SK-N-SH (cell line): ENCODE results near the gene SPINT2. TPM values are rescaled to one million over a fixed set of nuclear protein-coding genes. Genes with fewer than 3 reads are reported as not detected.

ENCODE experiments used
- CTCF ChIA-PET: fragments of 300-600, 350-600 bp; formaldehyde crosslinking; extraction: SDS; loops from one replicate; lab custom pipeline; 2021; lab: Yijun Ruan, JAX
- POLR2A ChIA-PET: fragments of 350-600 bp; sonication (Branson Sonifier 250); formaldehyde crosslinking; extraction: SDS; loops from one replicate; lab custom pipeline; 2020; ENCODE audit warnings: antibody characterized with exemption, inconsistent platforms; lab: Yijun Ruan, JAX
- DNase-seq: peaks from one replicate; pipeline ENCODE4 v3.0.0; 2012
- H2AFZ ChIP-seq: fragments of 200-600 bp; sonication (generic); 2 replicates; pipeline ENCODE4 v1.8.1; 2016; ENCODE audit warnings: antibody characterized with exemption, mild to moderate bottlenecking, low read depth
- H3F3A ChIP-seq: fragments of 200-600 bp; sonication (generic); replicated peaks from 2 replicates; pipeline ENCODE3; 2016; ENCODE audit warnings: antibody characterized with exemption, mild to moderate bottlenecking; ENCODE audit not compliant: insufficient read depth
- H3K27ac ChIP-seq, 2 experiments: fragments of 200-500 bp in 1 of 2; fragments of 200-600 bp in 1 of 2; sonication (Bioruptor generic) in 1 of 2; sonication (generic), shearing (Covaris generic) in 1 of 2; 2 replicates each; pipeline versions ENCODE4 v1.5.1 to v1.6.1; 2014 to 2016; ENCODE audit warnings: low read depth in 2 of 2, inconsistent platforms in 1 of 2, low read length in 1 of 2, mild to moderate bottlenecking in 1 of 2, mixed read lengths in 1 of 2
- H3K27me3 ChIP-seq: fragments of 200-600 bp; sonication (generic), shearing (Covaris generic); 2 replicates; pipeline ENCODE4 v1.6.1; 2016; ENCODE audit warnings: mixed run types; ENCODE audit not compliant: insufficient read depth
- H3K36me3 ChIP-seq, 2 experiments: fragments of 200-500 bp in 1 of 2; fragments of 200-600 bp in 1 of 2; sonication (Bioruptor generic) in 1 of 2; sonication (generic) in 1 of 2; replicated peaks in 1 of 2; 2 replicates each; pipeline versions ENCODE3 to v1.5.1; 2014 to 2016; ENCODE audit warnings: low read length in 1 of 2, mild to moderate bottlenecking in 1 of 2; ENCODE audit not compliant: insufficient read depth in 2 of 2, control insufficient read depth in 1 of 2
- H3K4me1 ChIP-seq, 2 experiments: fragments of 200-500 bp in 1 of 2; fragments of 200-600 bp in 1 of 2; sonication (Bioruptor generic) in 1 of 2; sonication (generic), shearing (Covaris generic) in 1 of 2; 2 replicates each; pipeline versions ENCODE4 v1.5.1 to v1.6.1; 2014 to 2016; ENCODE audit warnings: low read depth in 1 of 2, low read length in 1 of 2, mixed run types in 1 of 2; ENCODE audit not compliant: insufficient read depth in 2 of 2, control insufficient read depth in 1 of 2
- H3K4me2 ChIP-seq: fragments of 200-600 bp; sonication (generic), shearing (Covaris generic); 2 replicates; pipeline ENCODE4 v1.6.1; 2017; ENCODE audit warnings: mixed run types
- H3K4me3 ChIP-seq, 2 experiments: fragments of 200-500 bp in 1 of 2; fragments of 200-600 bp in 1 of 2; sonication (Bioruptor generic) in 1 of 2; sonication (generic), shearing (Covaris generic) in 1 of 2; 2 replicates each; pipeline versions ENCODE4 v1.5.1 to v1.8.1; 2014 to 2016; ENCODE audit warnings: low read depth in 2 of 2, inconsistent platforms in 1 of 2, low read length in 1 of 2, mild to moderate bottlenecking in 1 of 2, mixed read lengths in 1 of 2, moderate library complexity in 1 of 2
- H3K79me2 ChIP-seq: fragments of 200-600 bp; sonication (generic); 2 replicates; pipeline ENCODE4 v1.8.1; 2017; ENCODE audit warnings: mild to moderate bottlenecking; ENCODE audit not compliant: insufficient read depth
- H3K9ac ChIP-seq: fragments of 200-600 bp; sonication (generic); 2 replicates; pipeline ENCODE4 v1.6.1; 2017; ENCODE audit warnings: mixed run types
- H3K9me2 ChIP-seq: fragments of 200-600 bp; sonication (generic); 2 replicates; pipeline ENCODE4 v1.6.1; 2017; ENCODE audit warnings: mixed run types
- H3K9me3 ChIP-seq: fragments of 200-600 bp; sonication (generic); 2 replicates; pipeline ENCODE4 v1.6.1; 2017; ENCODE audit warnings: mixed run types, mild to moderate bottlenecking, moderate library complexity
- H4K20me1 ChIP-seq: fragments of 200-600 bp; sonication (generic); 2 replicates; pipeline ENCODE4 v1.6.1; 2017; ENCODE audit warnings: mild to moderate bottlenecking, mixed run types; ENCODE audit not compliant: insufficient read depth
- EP300 ChIP-seq, 2 experiments: IDR thresholded peaks; 2 replicates each; pipeline versions ENCODE4 v1.4.0 to v1.6.1; 2012; ENCODE audit warnings: borderline replicate concordance in 1 of 2, low read depth in 1 of 2, low read length in 1 of 2
- GABPA ChIP-seq: IDR thresholded peaks from 2 replicates; pipeline ENCODE4 v1.4.0; 2012; ENCODE audit warnings: low read depth, mild to moderate bottlenecking
- GATA2 ChIP-seq: sonication (generic); formaldehyde crosslinking; IDR thresholded peaks from 2 replicates; pipeline ENCODE4 v1.5.0; 2020; ENCODE audit warnings: mild to moderate bottlenecking, missing genetic modification reagents
- MEF2A ChIP-seq: IDR thresholded peaks from 2 replicates; pipeline ENCODE4 v1.4.0; 2012; ENCODE audit warnings: low read depth, borderline replicate concordance
- NFIC ChIP-seq: IDR thresholded peaks from 2 replicates; pipeline ENCODE4 v1.4.0; 2012; ENCODE audit warnings: borderline replicate concordance
- SIN3A ChIP-seq: IDR thresholded peaks from 2 replicates; pipeline ENCODE4 v1.6.1; 2012; ENCODE audit warnings: low read depth, mild to moderate bottlenecking, low read length, moderate library complexity, borderline replicate concordance
- WGBS: methylation state at CpG from one replicate; pipeline ENCODE4 v1.1.6; 2017; ENCODE audit warnings: low lambda C conversion rate; 5-methylcytosine and 5-hydroxymethylcytosine counted together
- polyA plus RNA-seq, 3 experiments: library from polyadenylated mRNA; depleted of rRNA; stranded (reverse); fragments of >200 nt; gene quantifications; 2 replicates each; pipeline ENCODE4 v1.2.3, GENCODE V29; 2012
- TF ChIP-seq, protein P1 (sequence below): IDR thresholded peaks from 2 replicates; pipeline ENCODE4 v1.4.0; 2012; ENCODE audit warnings: low read depth, borderline replicate concordance
- TF ChIP-seq, protein P2 (sequence below): fragments of 150-350 bp; IDR thresholded peaks from 2 replicates; pipeline ENCODE4 v1.6.1; 2017; ENCODE audit warnings: antibody characterized with exemption, low read length, low read depth, borderline replicate concordance
- TF ChIP-seq, protein P3 (sequence below): IDR thresholded peaks from 2 replicates; pipeline ENCODE4 v1.4.0; 2012; ENCODE audit warnings: low read depth

The SPINT2 gene
- polyA plus RNA-seq, 1 of the 3 experiments (the other 2 are of a cell fraction), result 1.0 TPM

DNA sequence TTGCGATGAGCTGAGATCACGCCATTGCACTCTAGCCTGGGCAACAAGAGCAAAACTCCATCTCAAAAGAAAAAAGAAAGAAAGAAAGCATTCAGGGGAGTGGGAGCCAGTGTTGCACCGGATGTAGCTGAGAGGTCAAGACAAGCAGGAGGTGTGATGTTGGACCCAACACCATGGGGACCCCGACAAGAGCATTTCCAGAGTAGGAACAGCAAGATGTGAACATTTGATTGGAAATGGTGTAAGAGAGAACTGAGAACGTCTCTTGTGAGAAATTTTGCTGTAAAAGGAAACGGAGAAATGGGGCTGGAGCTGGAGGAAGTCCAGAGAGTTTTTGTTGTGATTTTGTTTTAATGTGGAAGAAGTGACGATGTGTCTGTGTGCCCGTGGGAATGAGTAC lies 24.6 kb upstream of the SPINT2 start:
- Histone ChIP-seq H3K79me2 (no peaks in the 10 kb centered on the region), H4K20me1 (no peaks in the 10 kb centered on the region), H3K4me2 (no peak overlapping the region), H2AFZ (no peak overlapping the region), H3K36me3 (no peaks in the 10 kb centered on the region), H3K9me2 (no peaks in the 10 kb centered on the region), H3K4me3 (no peak overlapping the region), H3F3A (no peaks in the 10 kb centered on the region), H3K9me3 (no peaks in the 10 kb centered on the region), H3K4me1 (no peaks in the 10 kb centered on the region), H3K27ac (no peak overlapping the region), H3K27me3 (no peaks in the 10 kb centered on the region), H3K9ac (no peak overlapping the region)
- TF ChIP-seq, protein P1, sequence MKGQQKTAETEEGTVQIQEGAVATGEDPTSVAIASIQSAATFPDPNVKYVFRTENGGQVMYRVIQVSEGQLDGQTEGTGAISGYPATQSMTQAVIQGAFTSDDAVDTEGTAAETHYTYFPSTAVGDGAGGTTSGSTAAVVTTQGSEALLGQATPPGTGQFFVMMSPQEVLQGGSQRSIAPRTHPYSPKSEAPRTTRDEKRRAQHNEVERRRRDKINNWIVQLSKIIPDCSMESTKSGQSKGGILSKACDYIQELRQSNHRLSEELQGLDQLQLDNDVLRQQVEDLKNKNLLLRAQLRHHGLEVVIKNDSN, result no peak
- TF ChIP-seq, protein P2, sequence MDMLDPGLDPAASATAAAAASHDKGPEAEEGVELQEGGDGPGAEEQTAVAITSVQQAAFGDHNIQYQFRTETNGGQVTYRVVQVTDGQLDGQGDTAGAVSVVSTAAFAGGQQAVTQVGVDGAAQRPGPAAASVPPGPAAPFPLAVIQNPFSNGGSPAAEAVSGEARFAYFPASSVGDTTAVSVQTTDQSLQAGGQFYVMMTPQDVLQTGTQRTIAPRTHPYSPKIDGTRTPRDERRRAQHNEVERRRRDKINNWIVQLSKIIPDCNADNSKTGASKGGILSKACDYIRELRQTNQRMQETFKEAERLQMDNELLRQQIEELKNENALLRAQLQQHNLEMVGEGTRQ, result no peak
- TF ChIP-seq EP300 (IDR thresholded peaks at IDR 0.05; ENCODE audit: borderline replicate concordance in 1 of 2, low read depth in 1 of 2, low read length in 1 of 2) (no peak), MEF2A (no peak), GABPA (no peak), GATA2 (CRISPR knock-in tag) (no peak)
- TF ChIP-seq, protein P3, sequence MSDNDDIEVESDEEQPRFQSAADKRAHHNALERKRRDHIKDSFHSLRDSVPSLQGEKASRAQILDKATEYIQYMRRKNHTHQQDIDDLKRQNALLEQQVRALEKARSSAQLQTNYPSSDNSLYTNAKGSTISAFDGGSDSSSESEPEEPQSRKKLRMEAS, result no peak
- POLR2A ChIA-PET, result no interaction called here
- 81% methylated on average over 8 of the region's 8 CpGs for WGBS
- CTCF ChIA-PET, result interaction anchor here (0.9 to 1.4 kb wide), 4 partner anchors 10 to 96 kb away, joined by 3 to 5 read pairs (median 3); partner anchors contain the start of gene CATSPERG
- DNase-seq, result no peak

DNA sequence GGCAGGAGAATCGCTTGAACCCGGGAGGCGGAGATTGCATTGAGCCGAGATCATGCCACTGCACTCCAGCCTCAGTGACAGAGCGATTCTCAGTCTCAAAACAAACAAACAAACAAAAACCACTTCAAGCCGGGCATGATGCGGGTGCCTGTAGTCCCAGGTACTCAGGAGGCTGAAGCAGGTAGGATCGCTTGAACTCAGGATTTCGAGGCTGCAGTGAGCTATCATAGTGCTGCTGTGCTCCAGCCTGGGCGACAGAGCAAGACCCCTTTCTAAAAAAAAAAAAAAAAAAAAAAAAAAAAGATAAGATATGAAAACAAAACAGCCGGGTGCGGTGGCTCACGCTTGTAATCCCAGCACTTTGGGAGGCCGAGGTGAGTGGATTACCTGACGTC lies 21.1 kb upstream of the SPINT2 start:
- no peaks in the 10 kb centered on the region for H3K79me2 ChIP-seq
- H3K9me3 ChIP-seq, result no peaks in the 10 kb centered on the region
- no peak for DNase-seq
- peak overlapping the region; percentile 98 for H2AFZ ChIP-seq
- H3K4me3 ChIP-seq, result peak overlapping the region in 1 of 2 experiments; percentile 50; a peak in 2 of 4 replicates
- H3K27me3 ChIP-seq, result no peaks in the 10 kb centered on the region
- H3K27ac ChIP-seq, result no peak overlapping the region
- no peak for TF ChIP-seq SIN3A
- TF ChIP-seq NFIC, result no peak
- peak overlapping the region; percentile 69 for H3K4me2 ChIP-seq
- H4K20me1 ChIP-seq, result no peaks in the 10 kb centered on the region
- CTCF ChIA-PET, result interaction anchor here (1.0 to 7.2 kb wide), 11 partner anchors 9 to 345 kb away, joined by 3 to 76 read pairs (median 8); partner anchors contain the start of genes CATSPERG, PPP1R14A, SIPA1L3 and WDR87
- 76% methylated on average over 15 of the region's 15 CpGs for WGBS
- no peak overlapping the region for H3K9ac ChIP-seq
- POLR2A ChIA-PET, result no interaction called here
- H3K36me3 ChIP-seq, result no peaks in the 10 kb centered on the region
- no peaks in the 10 kb centered on the region for H3K9me2 ChIP-seq
- H3F3A ChIP-seq, result no peaks in the 10 kb centered on the region
- H3K4me1 ChIP-seq, result no peaks in the 10 kb centered on the region
